D341Med (cell line): ENCODE results near the gene SLC7A5.
"Not testable (repeated sequence)": the region's sequence is repeated elsewhere in the genome, so short reads cannot be mapped to it uniquely, and the experiment has no call there.

Experiments
- DNase-seq: peaks from one replicate; pipeline ENCODE4 v3.0.0; 2012; ENCODE audit warnings: low spot score

SLC7A5 gene

GRCh38 chr16:87834005-87834667, 35.2 kb downstream of the SLC7A5 start:
- no peak for DNase-seq

GRCh38 chr16:87833548-87833947, 35.8 kb downstream of the SLC7A5 start:
- no peak for DNase-seq

GRCh38 chr16:87832741-87833502, 36.4 kb downstream of the SLC7A5 start:
- no peak for DNase-seq

- no peak for DNase-seq
Observed at GRCh38 chr16:87832137-87832527, 37.2 kb downstream of the SLC7A5 start.

- no peak for DNase-seq
Observed at GRCh38 chr16:87831421-87832136, 37.7 kb downstream of the SLC7A5 start.

GRCh38 chr16:87830673-87831420, 38.5 kb downstream of the SLC7A5 start:
- no peak for DNase-seq

GRCh38 chr16:87829988-87830672, 39.2 kb downstream of the SLC7A5 start:
- DNase-seq = no peak

GRCh38 chr16:87829622-87829980, 39.7 kb downstream of the SLC7A5 start:
- no peak for DNase-seq

GRCh38 chr16:87828907-87829621, 40.2 kb downstream of the SLC7A5 start:
- DNase-seq = peak; percentile 80

GRCh38 chr16:87828071-87828906, 41.0 kb downstream of the SLC7A5 start:
- DNase-seq = no peak

- not testable (repeated sequence) for DNase-seq
Observed at GRCh38 chr16:87827588-87827915, 41.8 kb downstream of the SLC7A5 start.

- no peak for DNase-seq
Observed at GRCh38 chr16:87826798-87827587, 42.3 kb downstream of the SLC7A5 start.

- DNase-seq = not testable (repeated sequence)
Observed at GRCh38 chr16:87826407-87826797, 42.9 kb downstream of the SLC7A5 start.

GRCh38 chr16:87825842-87826120, 43.5 kb downstream of the SLC7A5 start:
- DNase-seq = not testable (repeated sequence)

- DNase-seq = no peak
Observed at GRCh38 chr16:87824991-87825841, 44.1 kb downstream of the SLC7A5 start.

GRCh38 chr16:87824016-87824990, 45.0 kb downstream of the SLC7A5 start:
- no peak for DNase-seq

GRCh38 chr16:87823181-87823929, 46.0 kb downstream of the SLC7A5 start:
- DNase-seq = no peak
